Epithelial cell of proximal tubule (primary cell): ENCODE results near the gene OR2H2. TPM values are rescaled to one million over a fixed set of nuclear protein-coding genes. Genes with fewer than 3 reads are reported as not detected.

Source experiments
- DNase-seq: peaks from one replicate; pipeline ENCODE4 v3.0.0-alpha.2; 2011; ENCODE audit warnings: low read depth
- H3K4me3 ChIP-seq: 2 replicates; pipeline ENCODE4 v1.5.1; 2011; ENCODE audit warnings: low read depth, mild to moderate bottlenecking, low read length
- total RNA-seq: library from RNA; depleted of rRNA; stranded (reverse); fragments of >200 nt; gene quantifications from 2 replicates; pipeline ENCODE4 v1.2.3, GENCODE V29; 2015
- TF ChIP-seq, protein P1 (sequence below): conservative IDR thresholded peaks from 2 replicates; pipeline ENCODE4 v1.5.1; 2012; ENCODE audit warnings: low read depth, mild to moderate bottlenecking, low read length

Gene OR2H2
- total RNA-seq, 1 donor from 2014 or later: not detected

DNA sequence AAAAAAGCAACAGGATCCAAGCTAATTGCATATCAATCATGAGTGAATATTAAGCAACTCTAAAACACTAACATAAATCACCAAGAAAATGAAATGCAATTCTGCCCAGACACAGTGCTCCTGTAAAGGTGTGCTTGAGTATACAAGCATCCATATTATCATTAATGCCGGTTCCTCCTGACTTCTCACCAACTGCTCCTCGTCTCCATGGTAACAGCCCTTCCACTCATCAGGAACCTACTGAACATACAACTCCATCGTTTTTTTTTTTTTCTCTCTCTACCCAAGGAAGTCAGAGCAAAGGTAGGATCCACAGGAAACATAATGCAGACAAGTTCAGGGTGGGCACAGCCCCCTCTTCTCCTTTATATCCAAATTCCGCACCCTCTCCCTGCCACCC is 35.7 kb downstream of the OR2H2 start:
- no peak for DNase-seq
- TF ChIP-seq, protein P1, sequence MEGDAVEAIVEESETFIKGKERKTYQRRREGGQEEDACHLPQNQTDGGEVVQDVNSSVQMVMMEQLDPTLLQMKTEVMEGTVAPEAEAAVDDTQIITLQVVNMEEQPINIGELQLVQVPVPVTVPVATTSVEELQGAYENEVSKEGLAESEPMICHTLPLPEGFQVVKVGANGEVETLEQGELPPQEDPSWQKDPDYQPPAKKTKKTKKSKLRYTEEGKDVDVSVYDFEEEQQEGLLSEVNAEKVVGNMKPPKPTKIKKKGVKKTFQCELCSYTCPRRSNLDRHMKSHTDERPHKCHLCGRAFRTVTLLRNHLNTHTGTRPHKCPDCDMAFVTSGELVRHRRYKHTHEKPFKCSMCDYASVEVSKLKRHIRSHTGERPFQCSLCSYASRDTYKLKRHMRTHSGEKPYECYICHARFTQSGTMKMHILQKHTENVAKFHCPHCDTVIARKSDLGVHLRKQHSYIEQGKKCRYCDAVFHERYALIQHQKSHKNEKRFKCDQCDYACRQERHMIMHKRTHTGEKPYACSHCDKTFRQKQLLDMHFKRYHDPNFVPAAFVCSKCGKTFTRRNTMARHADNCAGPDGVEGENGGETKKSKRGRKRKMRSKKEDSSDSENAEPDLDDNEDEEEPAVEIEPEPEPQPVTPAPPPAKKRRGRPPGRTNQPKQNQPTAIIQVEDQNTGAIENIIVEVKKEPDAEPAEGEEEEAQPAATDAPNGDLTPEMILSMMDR: no peak
- no peak overlapping the region for H3K4me3 ChIP-seq

DNA sequence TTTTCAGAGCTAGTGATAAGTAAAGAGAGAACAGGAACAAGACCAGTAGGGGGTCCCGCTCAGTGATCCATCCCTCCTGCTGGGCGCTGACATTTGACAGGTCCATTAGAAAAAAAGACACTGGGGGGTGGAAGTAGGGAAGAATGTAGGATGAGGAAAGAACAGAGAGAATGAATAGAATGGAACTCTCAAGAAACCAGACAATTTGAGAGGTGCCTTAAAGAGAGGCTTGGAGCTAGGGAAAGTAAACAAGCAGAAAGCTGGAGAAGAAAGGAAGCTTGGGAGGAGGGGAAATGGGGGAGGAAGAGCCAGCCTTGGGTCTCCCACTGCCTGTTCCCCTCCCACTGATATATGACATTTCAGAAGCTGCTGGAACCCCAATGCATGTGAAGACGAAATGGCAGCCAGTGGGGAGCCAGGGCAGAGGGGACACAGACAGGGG is 39.6 kb downstream of the OR2H2 start:
- H3K4me3 ChIP-seq: no peak overlapping the region
- TF ChIP-seq, protein P1: no peak
- DNase-seq: no peak

DNA sequence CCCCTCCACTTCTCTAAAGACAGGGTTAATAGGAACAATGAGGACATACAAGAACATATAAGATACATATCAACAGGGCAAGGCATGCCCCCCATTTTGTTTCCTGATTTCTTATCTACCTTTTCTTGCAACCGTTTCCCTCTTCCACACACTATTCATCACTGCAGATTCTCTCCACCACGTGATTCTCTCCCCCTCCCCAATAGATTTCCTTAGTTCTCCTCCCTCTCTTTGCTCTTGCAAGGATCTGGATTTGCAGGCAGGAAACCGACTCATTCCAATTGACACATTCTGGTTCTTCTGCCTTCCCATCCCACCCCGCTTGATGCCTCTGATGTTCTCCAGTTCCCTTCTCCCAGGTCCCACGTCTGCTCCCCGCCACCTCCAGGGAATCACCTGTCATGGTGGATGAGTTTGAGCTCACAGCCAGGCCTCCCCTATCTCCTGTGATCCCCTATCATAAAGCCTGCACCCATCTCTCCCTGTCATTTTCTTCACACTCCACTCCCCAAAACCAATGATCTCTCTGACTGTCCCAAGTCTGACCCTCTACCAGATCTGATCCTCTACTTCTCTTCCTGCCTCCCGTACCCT is 40.5 kb downstream of the OR2H2 start:
- TF ChIP-seq, protein P1: no peak
- H3K4me3 ChIP-seq: no peak overlapping the region
- no peak for DNase-seq

DNA sequence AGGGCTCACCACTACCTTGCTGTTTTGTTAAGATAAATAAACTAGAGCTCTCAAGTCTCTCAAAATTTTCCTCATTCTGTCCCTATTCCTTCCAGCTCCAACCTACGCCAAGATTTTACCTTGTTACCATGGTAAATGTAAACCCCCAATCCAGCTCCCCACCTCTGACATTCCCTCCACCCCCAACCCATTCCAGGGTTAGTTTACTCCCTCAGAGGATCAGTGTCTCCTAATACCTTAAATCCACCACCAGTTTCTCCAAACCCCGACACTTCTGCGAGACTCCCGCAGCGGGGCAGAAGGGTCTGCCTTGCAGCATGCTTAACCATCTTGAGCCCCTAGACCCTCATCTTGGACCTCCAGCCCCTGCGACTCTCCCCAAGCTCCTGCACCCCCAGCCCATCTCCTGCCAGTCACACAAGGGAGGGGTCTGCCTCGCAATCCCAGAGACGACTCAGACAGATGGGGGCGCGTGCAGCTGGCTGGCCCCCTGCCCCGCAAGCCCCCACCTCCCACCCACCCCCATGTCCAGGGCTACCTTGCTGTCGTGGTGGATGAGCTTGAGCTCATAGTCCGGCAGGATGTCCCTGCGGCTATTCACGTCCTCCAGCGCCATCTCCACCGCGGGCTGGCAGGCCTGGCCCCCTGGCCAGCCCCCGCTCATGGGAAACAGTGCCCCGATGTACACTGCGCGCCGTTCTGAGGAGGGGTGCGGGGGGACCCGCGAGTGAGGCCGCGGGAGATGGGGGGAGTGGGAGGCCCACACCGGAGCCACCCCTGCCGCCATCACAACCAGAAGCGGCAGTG is 42.2 kb downstream of the OR2H2 start:
- H3K4me3 ChIP-seq: peak overlapping the region; percentile 70
- TF ChIP-seq, protein P1: no peak
- DNase-seq: no peak

DNA sequence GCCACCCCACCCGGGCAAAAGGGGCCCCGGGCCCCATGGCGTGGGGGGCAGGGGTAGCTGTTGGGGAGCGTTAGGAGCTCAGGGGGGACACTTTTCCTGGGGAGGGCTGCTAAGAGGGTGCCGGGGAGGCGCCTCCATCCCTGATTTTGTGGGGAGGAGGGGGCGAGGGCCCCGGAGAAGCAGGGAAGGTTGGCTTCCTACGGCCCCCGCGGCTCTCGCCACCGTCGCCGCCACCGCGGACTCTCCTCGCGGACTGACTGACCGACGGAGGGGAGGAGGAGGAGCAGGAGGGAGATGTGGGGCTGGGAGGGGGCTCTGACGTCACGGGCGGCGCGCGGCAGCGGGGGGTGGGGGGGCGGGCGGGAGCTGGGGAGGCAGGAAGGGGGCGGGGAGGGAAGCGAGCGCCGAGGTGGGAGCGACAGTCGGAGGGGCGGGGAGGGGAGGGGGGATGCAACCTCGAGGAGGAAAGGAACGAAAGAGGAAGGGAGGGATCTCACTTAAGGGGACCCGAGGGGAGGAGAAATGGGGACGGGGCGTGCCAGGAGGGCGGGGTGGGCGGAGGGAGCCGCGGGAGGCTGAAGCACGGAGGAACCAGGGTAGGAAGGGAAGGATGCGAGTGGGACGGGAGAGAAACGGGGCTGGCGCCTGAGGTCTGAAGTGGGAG is 43.0 kb downstream of the OR2H2 start:
- TF ChIP-seq, protein P1: no peak
- no peak for DNase-seq
- peak overlapping the region; percentile 70 for H3K4me3 ChIP-seq

DNA sequence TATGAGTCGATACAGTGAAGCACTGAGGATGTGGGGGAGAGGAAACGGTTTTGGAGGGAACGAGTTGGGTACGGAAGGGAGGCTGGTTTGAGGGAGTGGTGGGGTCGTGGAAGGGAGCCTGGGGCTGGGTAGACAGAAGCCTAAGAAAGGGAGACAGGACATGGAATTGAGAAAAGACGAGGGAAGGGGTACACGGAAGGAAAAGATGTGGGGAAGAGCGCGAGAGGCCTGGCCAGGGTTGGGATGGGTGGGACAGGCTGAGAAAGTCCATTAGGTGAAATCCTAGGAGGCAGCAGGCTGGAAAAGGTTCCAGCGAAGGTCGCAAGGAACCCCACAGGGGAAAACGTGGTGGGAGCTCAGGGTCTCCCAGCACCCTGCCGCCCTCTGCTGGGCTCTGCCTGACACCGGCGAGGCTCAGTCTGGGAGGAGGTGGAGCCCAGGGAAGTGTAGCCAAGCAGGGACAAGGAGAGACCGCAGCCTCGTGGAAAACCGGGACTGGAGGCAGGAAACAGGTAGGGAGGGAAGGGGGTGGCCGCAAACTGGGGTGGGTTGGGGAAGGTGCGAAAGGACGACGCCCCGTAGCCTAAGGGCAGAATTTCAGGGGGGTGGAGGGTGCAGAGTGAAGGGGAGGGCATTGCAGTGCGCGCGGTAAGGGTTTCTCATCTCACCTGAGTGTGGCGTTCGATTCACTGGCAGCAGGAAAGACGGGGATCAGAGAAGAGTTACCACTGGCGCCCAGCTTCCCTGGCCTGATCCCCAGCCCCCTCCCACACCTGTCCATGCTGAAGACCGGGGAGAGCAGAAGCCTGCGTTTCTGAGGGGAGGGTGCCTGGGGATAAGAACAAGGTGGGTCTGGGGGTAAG is 43.7 kb downstream of the OR2H2 start:
- no peak for DNase-seq
- H3K4me3 ChIP-seq: peak overlapping the region; percentile 70
- TF ChIP-seq, protein P1: peak; percentile 54
